HG03280 (cell line): Measurements from ENCODE around the gene TRIM10.
"Not testable (repeated sequence)": the region's sequence is repeated elsewhere in the genome, so short reads cannot be mapped to it uniquely, and the experiment has no call there.

Experiments
- ATAC-seq: cut with Tn5 transposase; IDR thresholded peaks from one replicate; pipeline ENCODE4 v1.9.1; 2021; ENCODE audit warnings: mild to moderate bottlenecking, moderate library complexity; ENCODE audit not compliant: unreplicated experiment

Gene TRIM10

DNA sequence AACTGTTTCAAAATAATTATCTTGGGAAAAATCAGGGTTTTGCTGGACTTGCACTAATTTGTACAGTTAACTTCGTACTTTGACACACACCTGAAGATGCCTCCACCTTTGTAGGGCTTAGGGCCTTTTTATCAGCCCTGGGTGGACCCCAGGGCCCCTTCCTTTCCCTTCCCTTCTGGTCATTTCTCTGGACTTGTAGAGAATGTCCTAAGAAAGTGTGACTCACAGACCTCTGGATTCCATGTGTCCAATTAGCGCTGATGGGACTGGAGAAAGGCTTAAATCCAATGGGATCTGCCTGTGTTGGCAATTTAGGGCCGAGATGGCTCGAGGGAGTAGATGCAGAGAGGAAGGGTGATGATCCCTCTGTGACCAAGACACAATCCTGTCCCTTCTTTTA is 11.7 kb upstream of the TRIM10 start:
- ATAC-seq = no peak

DNA sequence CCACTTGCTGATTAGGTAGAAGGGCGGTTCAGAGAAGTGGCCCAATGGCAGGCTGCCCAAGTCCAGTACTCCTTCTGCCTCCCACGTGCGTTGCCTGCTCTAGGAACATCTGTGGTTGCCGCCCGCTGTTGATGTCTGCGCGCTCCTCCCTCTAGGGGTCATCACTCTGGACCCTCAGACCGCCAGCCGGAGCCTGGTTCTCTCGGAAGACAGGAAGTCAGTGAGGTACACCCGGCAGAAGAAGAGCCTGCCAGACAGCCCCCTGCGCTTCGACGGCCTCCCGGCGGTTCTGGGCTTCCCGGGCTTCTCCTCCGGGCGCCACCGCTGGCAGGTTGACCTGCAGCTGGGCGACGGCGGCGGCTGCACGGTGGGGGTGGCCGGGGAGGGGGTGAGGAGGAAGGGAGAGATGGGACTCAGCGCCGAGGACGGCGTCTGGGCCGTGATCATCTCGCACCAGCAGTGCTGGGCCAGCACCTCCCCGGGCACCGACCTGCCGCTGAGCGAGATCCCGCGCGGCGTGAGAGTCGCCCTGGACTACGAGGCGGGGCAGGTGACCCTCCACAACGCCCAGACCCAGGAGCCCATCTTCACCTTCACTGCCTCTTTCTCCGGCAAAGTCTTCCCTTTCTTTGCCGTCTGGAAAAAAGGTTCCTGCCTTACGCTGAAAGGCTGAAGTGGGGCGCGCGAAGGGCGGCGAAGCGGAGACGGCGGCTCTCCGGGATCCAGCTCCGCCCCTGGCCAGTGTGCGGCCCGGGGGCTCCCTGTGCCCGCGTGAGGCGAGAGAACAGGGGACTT is 10.9 kb upstream of the TRIM10 start:
- ATAC-seq = no peak

DNA sequence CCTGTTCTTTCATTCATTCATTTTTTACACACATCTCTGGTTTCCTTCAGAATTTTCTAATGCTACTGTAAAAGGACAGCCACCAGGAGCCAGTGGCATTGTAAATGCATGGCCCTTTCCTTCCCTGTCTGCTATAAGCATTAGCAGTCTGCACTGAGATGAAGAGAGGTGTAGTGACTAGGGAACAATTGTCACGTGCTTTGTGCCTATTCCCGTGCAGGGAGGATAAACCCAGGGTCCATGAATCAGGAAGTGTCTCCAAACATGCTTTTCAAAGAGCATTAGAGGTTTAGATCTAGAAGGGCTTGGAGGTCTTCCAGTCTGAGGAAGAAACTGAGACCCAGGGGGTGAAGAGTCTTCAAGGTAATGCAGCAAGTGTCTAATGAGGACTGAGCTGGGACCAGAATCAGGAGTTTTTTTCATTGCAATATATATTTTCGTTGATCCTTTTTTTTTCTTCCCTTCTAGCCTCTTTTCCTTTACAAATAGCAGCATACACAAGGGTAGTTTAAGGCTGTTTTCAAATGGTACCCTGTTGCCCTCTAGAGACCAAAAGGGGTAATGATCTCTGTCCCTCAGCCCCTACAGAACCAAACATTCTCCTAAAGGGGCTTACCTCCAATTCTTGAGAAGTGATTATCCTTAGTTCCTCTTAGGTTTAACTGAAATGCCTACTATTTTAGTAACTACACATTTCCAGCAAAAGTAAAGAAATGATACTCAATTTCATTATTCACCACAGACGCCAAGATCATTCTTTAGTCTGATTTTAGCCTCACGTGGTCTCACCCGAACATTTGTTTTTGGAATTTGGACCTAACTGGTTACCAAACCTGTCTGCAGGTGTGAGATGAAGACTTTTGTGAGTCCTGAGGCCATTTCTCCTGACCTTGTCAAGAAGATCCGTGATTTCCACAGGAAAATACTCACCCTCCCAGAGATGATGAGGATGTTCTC is 8.9 kb upstream of the TRIM10 start:
- ATAC-seq = no peak

DNA sequence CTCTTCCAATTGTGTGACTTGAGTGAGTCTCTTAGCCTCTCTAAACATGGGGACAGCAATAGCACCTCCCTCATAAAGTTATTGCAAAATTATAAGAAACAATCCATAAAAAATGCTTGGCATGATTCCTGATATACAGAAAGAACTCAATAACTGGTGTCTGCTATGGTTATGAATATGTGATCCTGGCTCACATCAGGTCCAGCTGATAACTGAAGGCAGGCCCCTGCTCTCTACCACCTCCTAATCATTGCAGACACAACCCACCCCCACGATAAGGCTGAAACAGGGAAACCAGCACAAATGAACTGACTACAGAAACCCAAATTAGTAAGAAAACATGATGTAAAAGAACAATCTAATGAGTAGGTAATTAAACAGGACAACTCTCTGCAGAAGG is 7.7 kb upstream of the TRIM10 start:
- ATAC-seq = no peak

DNA sequence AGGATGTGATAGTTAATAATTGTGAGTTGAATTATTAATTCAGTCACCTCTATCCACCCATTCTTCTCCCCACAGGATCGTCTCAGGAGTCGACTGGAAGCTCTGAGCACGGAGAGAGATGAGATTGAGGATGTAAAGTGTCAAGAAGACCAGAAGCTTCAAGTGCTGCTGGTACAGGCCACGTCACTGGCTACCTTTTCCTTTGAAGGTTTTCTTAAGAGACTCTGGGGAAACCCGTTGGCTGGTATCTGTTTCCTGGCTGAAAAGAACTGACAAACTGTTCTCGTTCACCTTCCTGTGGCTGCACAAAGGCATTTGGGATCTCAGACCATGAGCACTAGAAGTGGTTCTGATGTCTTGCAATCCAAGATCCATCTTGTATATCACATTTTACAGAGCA is 6.1 kb upstream of the TRIM10 start:
- no peak for ATAC-seq

DNA sequence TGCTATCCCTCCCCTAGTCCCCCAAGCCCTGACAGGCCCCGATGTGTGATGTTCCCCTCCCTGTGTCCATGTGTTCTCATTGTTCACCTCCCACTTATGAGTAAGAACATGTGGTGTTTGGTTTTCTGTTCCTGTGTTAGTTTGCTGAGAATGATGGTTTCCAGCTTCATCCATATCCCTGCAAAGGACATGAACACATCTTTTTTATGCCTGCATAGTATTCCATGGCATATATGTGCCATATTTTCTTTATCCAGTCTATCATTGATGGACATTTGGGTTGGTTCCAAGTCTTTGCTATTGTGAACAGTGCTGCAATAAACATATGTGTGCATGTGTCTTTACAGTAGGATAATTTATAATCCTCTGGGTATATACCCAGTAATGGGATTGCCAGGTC is 4.2 kb upstream of the TRIM10 start:
- ATAC-seq = not testable (repeated sequence)

DNA sequence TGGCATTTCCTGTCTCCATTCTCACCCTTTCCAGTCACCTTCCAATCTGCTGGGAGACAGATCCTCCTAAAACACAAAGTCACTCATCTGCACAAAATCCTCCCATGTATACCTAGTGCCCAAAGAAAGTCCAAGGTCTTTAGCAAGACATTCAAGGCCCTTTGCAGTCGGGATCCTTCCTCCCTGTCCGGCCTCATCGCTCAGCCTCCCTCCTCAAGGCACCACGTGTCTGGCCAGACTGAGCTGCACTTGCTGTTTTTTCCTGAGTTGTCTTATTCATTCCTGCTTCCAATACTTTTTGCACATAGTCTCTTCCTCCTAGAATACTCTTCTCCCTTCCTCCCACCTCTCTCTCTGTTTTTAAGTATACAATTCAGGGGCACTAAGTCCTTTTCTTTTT is 3.7 kb upstream of the TRIM10 start:
- no peak for ATAC-seq

DNA sequence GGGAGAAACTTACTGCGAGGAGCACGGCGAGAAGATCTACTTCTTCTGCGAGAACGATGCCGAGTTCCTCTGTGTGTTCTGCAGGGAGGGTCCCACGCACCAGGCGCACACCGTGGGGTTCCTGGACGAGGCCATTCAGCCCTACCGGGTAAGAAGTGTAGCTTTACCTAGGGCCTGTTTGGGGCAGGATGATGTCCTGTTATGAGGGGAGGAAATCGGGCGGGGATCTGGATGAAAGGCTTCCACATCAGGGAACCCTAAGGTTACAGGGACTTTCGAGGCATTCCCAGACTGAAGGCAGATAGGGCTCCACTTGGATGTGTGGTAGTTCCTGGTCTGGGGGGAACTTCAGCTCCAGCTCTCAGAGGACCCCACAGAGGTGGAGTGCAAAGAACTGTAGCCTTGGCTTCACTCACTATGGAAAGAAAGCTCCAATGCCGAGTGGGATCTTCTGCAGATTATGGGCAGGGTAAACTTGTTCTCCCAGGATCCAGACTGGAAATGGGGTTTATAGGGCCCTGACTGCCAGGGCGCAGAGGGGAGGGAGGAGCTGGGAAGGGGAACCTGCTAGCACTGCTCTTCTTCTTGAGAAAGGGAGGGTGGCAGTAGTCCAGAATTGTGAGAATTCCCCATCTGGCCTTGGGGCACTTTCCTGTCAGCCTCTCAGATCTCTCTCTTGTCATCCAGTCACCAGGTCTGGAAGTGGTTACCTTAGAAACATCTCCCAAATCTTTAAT is 3.1 kb upstream of the TRIM10 start:
- ATAC-seq = no peak

DNA sequence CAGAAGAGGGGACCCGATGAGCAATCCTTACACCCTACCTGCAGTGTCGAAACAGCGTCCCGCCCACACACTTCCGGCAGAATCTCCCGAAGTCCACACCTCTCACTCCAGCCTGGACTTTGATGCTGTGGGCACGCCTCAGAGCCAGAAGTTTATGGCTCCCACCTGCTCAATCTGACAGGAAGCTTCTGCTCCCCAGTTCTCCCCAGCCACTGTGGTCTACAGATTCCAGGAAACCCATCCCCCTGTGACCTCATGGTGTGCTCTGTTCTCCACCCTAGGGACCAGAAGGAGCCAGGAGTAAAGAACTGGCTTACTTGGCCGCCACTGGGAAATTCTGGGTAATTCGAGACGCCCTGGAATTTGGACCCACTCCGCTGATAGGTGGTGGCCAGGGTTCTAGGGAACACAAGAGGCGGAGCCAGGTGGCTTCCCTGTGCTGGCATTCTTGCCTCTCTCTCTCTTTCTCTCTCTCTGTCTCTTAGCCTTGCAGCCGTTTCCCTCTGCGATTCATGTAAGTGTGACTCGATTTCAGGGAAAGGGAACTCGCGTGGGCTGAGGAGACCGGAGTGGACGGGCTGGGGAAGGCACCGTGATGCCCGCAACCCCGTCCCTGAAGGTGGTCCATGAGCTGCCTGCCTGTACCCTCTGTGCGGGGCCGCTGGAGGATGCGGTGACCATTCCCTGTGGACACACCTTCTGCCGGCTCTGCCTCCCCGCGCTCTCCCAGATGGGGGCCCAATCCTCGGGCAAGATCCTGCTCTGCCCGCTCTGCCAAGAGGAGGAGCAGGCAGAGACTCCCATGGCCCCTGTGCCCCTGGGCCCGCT is 2.3 kb upstream of the TRIM10 start, which contains the start of gene TRIM15:
Gene TRIM15, plus strand, starts transcription at position 457 of the 828 bp plus-strand sequence. Its CDS starts 139 bp downstream, at position 596.
- no peak for ATAC-seq

DNA sequence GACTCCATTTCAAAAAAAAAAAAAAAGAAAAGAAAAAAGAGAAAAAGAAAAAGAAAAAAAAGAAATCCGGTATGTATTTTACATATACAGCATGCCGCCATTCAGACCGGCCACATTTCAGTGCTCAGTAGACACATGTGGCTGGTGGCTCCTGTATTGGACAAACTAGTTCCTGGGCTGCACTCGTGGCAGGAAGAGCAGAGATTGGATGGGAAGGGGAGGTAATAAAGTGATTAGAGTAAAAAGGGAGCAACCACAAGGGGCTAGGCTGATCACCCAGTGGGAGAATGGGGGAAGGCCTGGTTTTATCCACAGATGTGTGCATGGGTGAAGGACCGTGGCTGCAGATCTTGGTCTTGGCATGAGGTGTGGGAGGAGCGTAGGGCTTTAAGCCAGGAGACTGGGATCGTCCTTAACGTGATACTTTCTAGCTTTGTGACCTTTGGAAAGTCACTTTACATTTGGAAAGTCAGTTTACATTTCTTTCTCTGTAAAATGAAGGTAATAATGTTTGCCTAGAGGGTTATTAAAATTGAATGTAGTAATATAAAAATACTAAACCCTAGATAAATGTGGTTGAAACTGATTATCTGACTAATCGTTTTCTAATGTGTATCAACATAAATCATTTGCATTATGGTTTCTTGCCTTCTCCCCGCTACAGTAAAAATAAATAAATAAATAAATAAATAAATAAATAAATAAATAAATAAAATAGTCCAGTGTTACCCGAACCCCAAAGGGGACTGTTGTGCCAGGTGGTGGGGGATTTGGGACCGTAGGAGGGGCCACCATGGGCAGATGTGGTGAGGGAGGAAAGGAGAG is 1.5 kb upstream of the TRIM10 start:
- no peak for ATAC-seq

DNA sequence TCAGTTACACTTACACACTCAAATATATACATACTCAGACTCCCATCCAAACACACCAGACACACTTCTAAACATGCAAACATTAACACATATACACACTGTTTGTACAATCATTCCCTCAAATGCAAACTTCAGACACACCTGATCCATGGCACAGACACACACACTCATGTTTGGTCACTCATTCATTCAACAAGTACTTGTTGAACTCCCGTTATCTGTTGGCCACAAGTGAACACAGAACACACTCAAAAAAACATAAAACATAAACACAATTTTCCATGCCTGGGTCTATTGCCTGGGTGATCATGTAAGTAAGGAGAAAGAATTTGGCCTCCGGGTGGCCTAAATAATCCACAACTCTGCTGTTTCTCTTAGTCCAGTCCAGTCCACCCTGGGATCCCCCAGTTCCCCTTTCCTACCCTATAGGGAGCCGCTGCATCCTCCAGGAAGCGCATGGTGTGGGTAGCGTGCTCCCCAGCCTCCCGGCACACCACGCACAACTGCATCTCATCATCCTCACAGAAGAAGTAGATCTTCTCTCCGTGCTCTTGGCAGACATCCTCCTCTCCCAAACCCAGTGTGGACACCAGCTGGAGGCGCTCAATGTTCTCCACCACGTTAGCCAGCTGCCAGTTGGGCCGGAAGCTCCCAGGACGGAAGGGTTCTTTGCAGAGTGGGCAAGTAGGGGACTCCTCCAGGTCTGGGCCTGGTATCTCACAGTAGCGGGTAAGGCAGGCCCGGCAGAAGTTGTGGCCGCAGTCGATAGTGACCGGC is 815 bp downstream of the TRIM10 start:
- no peak for ATAC-seq

DNA sequence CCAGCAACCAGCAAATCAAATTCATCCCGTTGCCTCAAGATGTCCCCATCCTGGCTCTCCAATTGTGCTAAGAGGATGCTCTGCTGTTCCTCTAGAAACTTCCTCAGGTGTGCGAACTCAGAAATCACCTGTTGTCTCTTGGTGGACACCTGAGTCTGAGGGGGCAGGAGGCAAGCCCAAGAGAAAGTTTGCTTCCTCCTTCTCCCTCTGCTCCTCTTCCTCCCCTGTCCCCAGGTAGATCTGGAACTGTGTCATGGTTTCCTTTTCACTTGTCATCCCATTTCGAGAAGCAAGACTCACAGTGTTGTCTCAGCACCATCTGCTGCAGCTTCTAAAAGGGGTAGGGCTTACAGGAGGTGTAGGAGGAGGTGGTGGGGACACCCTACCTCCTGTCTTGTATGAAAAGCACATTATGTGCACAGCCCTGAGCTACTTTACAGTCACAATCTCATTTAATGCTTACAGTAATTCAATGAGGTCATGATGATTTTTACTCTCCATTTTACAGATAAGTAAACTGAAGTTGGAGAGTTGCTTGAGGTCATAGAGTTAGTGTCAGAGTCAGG is 2.5 kb downstream of the TRIM10 start:
- no peak for ATAC-seq

DNA sequence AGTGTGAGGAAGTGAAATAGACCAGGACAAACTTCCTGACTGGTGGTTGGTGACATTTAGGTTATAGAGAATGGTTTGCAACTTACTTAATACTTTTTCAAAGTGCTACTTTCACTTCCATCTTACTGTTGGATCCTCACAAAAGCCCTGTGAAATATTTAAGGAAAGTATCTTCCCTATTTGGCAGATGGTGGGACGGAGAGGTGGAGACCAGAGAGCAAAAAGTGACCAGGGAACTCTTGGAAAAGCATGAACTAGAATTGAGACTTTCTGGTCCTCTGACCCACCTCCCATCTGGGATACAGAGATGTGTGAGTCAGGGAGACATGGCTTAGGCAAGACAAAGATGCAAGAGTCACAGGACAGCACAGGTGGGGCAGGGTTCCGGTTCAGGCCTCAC is 3.0 kb downstream of the TRIM10 start:
- ATAC-seq = no peak

DNA sequence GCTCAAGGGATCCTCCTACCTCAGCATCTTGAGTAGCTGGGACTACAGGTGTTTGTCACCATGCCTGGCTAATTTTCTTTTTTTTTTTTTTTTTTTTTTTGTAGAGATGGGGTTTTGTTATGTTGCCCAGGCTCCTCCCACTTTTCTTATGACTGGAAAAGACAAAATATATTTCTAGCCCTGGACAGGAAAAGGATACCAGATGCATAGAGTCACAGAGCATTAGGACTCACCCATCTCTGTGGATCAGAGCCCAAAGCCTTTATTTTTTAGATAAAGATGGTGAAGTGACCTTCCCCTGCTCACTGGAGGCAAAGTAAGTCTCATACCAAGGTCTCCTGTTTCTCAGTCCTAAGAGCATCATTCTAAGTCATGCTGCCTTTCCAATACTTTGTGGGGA is 3.4 kb downstream of the TRIM10 start:
- no peak for ATAC-seq

DNA sequence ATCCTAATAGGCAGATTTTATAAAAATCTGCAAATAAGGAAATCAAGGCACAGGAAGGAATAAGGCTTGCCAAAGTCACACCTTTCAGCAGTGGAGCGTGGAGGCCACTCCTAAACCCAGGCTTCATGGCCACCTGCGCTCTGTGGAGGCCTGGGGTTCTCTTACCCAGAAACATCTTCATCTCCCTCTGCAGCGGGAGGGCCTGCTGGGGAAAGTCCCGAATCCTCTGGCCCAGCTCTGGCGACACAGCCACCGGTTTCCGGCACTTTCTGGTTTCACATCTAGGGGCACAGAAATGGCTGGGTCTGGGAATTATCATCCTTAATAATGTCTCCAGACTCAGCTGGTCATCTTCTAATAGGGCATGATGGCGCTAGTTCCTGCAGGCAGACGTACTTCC is 4.2 kb downstream of the TRIM10 start:
- ATAC-seq = no peak

DNA sequence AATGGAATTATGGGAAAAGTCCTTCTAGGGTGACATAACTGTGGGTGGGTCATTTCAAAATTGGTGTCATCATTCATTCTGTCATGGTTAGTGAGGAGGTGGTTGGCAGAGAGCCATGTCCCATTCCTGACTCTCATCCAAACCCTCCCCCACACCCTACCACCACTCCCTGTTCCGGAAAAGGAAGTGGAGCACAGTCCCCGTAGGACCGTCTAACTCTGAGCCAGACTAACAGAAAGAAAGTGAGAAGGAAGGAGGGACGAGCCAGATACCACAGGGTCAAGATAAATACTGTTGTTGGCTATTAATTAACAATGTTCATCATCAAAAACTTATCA is 4.8 kb downstream of the TRIM10 start:
- no peak for ATAC-seq

DNA sequence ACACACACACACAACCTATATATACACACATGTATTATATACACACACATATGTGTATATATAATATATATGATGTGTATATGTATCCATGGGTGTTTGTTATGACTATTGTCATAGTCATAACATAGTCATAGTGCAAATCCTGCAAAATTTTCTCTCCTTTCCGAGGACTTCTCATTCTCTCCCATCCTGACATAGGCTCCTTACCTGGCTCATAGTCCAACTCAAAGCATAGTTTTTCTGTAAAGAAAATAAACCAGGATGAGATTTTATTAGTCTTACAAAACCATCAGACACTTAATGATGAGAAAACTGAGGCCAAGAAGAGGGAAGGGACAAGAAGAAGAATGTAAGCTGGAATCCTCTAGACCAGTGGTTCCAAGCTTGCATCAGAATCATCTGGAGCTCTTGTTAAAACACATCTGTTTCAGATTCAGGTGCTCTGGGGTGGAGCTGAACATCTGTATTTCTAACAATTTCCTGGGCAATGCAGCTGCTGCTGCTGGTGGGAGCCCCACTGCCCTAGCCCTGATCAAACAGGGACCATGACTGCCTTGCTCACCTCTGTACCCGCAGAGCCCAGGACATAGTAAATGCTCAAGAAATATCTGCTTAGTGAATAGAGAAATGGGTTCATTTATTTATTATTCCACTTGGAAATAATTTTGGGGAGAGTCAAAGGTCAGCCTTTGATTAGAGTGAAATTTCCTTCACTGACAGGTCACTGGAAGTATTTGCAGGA is 5.3 kb downstream of the TRIM10 start:
- ATAC-seq = no peak
